Kidney epithelial cell (primary cell): ENCODE measurements around the gene MED8. TPM values are rescaled to one million over a fixed set of nuclear protein-coding genes. Genes with fewer than 3 reads are reported as not detected.

Experiments used
- DNase-seq: peaks from one replicate; pipeline ENCODE4 v3.0.0-alpha.2; 2010; ENCODE audit warnings: low read depth
- H3K27me3 ChIP-seq: 2 replicates; pipeline ENCODE4 v1.6.0; 2011; ENCODE audit warnings: low read length; ENCODE audit not compliant: control insufficient read depth, insufficient read depth
- H3K36me3 ChIP-seq: 2 replicates; pipeline ENCODE4 v1.5.1; 2011; ENCODE audit warnings: low read length; ENCODE audit not compliant: control insufficient read depth, insufficient read depth
- H3K4me3 ChIP-seq: 2 replicates; pipeline ENCODE4 v1.5.1; 2011; ENCODE audit warnings: low read depth, mild to moderate bottlenecking, control low read depth, low read length
- CTCF ChIP-seq: IDR thresholded peaks from 2 replicates; pipeline ENCODE4 v1.5.1; 2011; ENCODE audit warnings: mild to moderate bottlenecking, moderate library complexity, low read length, control low read depth, inconsistent platforms; ENCODE audit not compliant: insufficient read depth, poor library complexity, severe bottlenecking
- total RNA-seq: library from RNA; depleted of rRNA; stranded (reverse); fragments of >200 nt; gene quantifications from 2 replicates; pipeline ENCODE4 v1.2.3, GENCODE V29; 2015

MED8 gene
- total RNA-seq, 1 donor from 2014 or later, result 44.5 TPM

DNA sequence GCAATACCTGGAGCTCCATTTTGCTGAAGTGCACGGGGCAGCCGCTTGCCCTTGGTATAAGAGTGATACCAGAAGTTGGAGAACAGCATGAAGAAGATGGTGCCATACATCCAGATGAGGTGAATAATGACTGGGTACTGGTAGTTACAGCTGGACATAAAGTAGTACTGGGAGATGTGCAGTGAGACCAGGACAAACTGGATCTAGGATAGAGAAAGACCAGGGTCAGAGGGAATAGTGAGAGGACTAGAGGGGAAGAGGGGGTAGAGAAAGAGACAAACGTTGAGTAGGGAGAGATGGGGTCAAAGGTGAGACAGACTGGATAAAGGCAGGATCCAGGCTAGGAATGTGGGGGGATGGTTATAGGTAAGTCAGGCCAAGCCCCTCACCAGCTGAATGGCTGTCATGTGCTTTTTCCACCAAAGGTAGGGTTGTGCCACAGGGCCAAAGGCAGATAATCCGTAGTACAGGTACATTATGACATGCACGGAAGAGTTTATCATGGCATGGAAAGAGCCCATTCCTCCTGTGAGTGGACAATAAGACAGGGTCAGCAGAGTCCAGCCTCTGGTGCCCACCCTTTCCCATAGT is 25.6 kb downstream of the MED8 start:
- H3K36me3 ChIP-seq, result no peaks in the 10 kb centered on the region
- no peak for TF ChIP-seq CTCF
- no peaks in the 10 kb centered on the region for H3K27me3 ChIP-seq
- no peak for DNase-seq
- no peak overlapping the region for H3K4me3 ChIP-seq

GRCh38 chr1:43363283-43363934 is 26.2 kb downstream of the MED8 start:
- DNase-seq, result no peak
- Histone ChIP-seq H3K36me3 (no peaks in the 10 kb centered on the region), H3K4me3 (no peak overlapping the region), H3K27me3 (no peaks in the 10 kb centered on the region)
- no peak for TF ChIP-seq CTCF

- no peak for TF ChIP-seq CTCF
- DNase-seq, result no peak
- H3K27me3 ChIP-seq, result no peaks in the 10 kb centered on the region
- H3K36me3 ChIP-seq, result no peaks in the 10 kb centered on the region
- peak overlapping the region; percentile 60 for H3K4me3 ChIP-seq
Measured at GRCh38 chr1:43360616-43361015, 29.0 kb downstream of the MED8 start.

DNA sequence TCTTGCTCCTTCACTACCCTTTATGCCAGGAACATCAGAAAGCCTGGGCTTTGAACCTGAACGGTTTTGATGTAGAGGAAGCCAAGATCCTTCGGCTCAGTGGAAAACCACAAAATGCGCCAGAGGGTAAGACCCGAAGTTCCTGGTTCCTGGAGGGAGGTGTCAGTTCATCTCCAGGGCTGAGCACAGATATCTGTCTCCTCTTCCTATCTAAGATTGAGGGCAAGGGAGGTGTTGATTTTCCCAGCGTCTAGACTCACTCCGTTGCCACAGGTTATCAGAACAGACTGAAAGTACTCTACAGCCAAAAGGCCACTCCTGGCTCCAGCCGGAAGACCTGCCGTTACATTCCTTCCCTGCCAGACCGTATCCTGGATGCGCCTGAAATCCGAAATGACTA is 29.9 kb downstream of the MED8 start:
- H3K36me3 ChIP-seq, result no peaks in the 10 kb centered on the region
- H3K4me3 ChIP-seq, result peak overlapping the region; percentile 60
- no peaks in the 10 kb centered on the region for H3K27me3 ChIP-seq
- TF ChIP-seq CTCF, result no peak
- no peak for DNase-seq

- Histone ChIP-seq H3K4me3 (peak within 1 kb of the TSS; percentile 64), H3K27me3 (no peaks in the 10 kb centered on the region), H3K36me3 (no peaks in the 10 kb centered on the region)
- TF ChIP-seq CTCF, result no peak
- peak; percentile 69 for DNase-seq
Measured at GRCh38 chr1:43358746-43359693, 30.6 kb downstream of the MED8 start, which contains the start of gene CDC20. Gene CDC20, plus strand, starts transcription at chr1:43358981. Its CDS starts 235 bp downstream, at chr1:43359216.
